ENCODE results near the gene DDRGK1. TPM values are rescaled to one million over a fixed set of nuclear protein-coding genes. Genes with fewer than 3 reads are reported as not detected.

DDRGK1 gene
- total RNA-seq, 1 donor from 2014 or later, result 61.4 TPM

DNA sequence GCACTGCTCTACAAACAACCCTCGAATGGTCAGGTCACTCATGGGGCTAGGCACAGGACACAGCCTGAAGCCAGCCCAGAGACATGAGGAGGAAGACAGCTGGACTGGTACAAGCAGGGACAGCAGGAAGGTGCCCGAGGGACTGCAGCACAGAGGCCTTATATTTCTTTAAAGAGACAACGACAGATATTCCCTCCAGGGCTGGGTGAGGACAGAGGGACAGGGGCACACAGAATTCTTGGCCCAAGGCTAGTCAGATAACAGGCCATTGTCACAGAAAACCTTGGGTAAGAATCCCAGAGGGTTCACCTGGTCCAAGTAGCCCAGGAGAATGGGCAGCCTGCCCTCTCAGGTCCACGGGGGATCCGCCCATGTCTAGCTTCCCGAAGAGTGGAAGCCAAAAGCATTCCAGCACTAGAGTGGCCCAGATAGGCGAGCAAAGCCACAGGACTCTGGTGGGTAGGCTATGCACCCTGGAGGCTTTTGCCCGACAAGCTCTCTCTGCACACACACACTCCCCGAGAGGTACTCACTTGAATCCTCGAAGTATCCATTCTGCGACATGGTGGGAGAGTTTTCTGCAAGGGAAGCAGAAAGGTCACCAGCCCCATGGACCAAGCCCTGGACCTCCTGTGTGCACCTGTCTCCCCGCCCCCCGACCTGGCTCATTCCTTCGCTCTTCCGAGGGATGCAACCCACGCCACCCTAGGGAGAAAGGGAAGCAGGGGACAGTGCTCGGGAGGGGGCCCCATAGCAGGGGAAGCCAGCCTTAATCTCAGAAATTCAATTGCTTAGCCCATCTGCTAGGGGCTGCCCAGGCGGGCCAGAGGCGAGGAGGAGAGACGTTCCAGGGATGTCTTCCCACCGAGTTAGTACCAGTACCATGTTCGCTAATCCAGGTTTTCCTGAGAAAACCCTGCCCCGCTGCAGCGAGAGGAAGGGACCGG is 32.8 kb upstream of the DDRGK1 start:
- intact Hi-C loops (cut with DNase I), result no loop called here
- DNase-seq (ENCODE audit: extremely low spot score in 2 of 2), result no peak
- no peak overlapping the region for H3K27ac ChIP-seq
- TF ChIP-seq POLR2A (IDR thresholded peaks at IDR 0.05), result no peak
- no peak for TF ChIP-seq POLR2AphosphoS5 (IDR thresholded peaks at IDR 0.05; ENCODE audit: insufficient read depth in 1 of 2, low read depth in 1 of 2)
- H3K9me3 ChIP-seq, result no peaks in the 10 kb centered on the region
- peak overlapping the region; percentile 64 to 66 for H3K4me3 ChIP-seq
- H3K27me3 ChIP-seq, result peaks cover 6% of the 10 kb centered on the region
- no peaks in the 10 kb centered on the region for H3K36me3 ChIP-seq
- H3K4me1 ChIP-seq, result peaks cover 24% of the 10 kb centered on the region

GRCh38 chr20:3235666-3236324 is 31.3 kb upstream of the DDRGK1 start:
- intact Hi-C loops (cut with DNase I), result no loop called here
- Histone ChIP-seq H3K4me3 (no peak overlapping the region), H3K4me1 (peaks cover 24% of the 10 kb centered on the region), H3K9me3 (no peaks in the 10 kb centered on the region), H3K27me3 (peaks cover 6% of the 10 kb centered on the region), H3K36me3 (no peaks in the 10 kb centered on the region), H3K27ac (no peak overlapping the region)
- TF ChIP-seq POLR2A (IDR thresholded peaks at IDR 0.05), result no peak
- TF ChIP-seq POLR2AphosphoS5 (IDR thresholded peaks at IDR 0.05; ENCODE audit: insufficient read depth in 1 of 2, low read depth in 1 of 2), result no peak
- TF ChIP-seq, protein P1, sequence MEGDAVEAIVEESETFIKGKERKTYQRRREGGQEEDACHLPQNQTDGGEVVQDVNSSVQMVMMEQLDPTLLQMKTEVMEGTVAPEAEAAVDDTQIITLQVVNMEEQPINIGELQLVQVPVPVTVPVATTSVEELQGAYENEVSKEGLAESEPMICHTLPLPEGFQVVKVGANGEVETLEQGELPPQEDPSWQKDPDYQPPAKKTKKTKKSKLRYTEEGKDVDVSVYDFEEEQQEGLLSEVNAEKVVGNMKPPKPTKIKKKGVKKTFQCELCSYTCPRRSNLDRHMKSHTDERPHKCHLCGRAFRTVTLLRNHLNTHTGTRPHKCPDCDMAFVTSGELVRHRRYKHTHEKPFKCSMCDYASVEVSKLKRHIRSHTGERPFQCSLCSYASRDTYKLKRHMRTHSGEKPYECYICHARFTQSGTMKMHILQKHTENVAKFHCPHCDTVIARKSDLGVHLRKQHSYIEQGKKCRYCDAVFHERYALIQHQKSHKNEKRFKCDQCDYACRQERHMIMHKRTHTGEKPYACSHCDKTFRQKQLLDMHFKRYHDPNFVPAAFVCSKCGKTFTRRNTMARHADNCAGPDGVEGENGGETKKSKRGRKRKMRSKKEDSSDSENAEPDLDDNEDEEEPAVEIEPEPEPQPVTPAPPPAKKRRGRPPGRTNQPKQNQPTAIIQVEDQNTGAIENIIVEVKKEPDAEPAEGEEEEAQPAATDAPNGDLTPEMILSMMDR (IDR thresholded peaks at IDR 0.05), result no peak
- no peak for DNase-seq (ENCODE audit: extremely low spot score in 2 of 2)

DNA sequence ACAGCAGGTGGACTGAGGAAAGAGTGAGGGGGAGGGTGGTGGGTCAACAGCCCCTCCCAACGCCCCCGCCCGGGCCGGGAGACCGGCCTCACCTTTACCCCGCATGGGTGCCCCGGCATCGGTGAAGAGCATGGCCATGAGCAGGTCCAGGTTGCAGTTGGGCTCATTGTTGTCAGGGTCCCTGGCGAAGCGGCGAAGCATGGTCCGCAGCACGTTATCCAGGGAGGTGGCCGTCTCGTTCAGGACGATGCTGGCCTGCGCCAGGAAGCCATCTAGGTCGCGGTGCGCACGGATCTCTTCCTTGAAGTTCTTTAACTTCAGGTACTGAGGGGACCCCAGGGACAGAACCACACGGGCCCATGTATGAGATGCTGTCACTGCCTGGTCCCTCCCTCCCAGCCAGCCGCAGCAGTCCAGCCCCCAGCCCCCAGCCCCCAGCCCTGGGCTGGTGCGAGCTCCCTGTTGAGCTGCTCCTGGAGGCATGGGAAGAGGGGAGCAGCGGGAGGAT is 29.6 kb upstream of the DDRGK1 start:
- no peaks in the 10 kb centered on the region for H3K9me3 ChIP-seq
- no peaks in the 10 kb centered on the region for H3K36me3 ChIP-seq
- DNase-seq (ENCODE audit: extremely low spot score in 2 of 2), result no peak
- no peak overlapping the region for H3K4me3 ChIP-seq
- intact Hi-C loops (cut with DNase I), result no loop called here
- TF ChIP-seq POLR2AphosphoS5 (IDR thresholded peaks at IDR 0.05; ENCODE audit: insufficient read depth in 1 of 2, low read depth in 1 of 2) (no peak), POLR2A (IDR thresholded peaks at IDR 0.05) (no peak)
- TF ChIP-seq, protein P1 (IDR thresholded peaks at IDR 0.05), result no peak
- no peak overlapping the region for H3K27ac ChIP-seq
- H3K27me3 ChIP-seq, result peaks cover 6% of the 10 kb centered on the region
- H3K4me1 ChIP-seq, result peaks cover 12% of the 10 kb centered on the region

DNA sequence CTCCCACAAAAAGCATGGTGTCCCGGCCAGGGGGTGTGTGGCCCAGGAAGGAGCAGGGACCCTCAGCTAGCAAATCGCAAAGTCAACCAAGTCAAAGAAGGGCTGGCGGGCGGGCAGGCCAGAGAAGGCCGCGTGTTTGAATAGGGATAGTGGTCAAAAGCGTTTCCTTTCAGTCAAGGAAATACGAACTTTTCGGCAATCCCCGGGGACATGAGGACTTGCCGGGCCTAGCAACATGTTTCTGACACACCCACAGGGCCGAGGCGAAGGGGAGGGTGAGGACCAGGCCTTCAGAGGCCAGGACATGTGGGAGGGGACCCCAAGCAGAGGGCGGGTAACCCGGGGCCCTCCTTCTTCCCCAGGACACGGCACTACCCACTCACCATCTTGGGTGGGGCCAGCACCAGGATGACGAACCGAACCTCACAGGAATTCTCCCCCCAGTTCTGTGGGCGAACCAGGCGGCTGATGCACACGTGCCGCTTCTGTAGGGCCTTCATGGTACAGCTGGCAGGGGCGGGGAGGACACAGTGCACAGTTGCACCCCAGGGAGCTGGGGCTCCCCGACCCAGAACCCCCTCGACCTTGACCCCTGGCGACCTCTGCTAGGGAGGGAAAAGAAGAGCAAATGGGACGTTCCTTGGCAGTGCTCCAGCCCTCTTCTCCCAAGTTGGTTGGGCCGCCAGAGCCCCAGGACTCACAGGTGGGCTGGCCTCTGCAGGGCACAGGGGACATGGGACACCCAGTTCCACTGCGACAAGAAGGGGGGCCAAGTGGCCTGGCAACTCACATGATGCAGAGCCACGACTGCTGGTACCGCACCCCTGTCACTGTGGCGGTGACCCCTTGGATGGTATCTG is 28.9 kb upstream of the DDRGK1 start:
- no peak for TF ChIP-seq POLR2AphosphoS5 (IDR thresholded peaks at IDR 0.05; ENCODE audit: insufficient read depth in 1 of 2, low read depth in 1 of 2)
- no peaks in the 10 kb centered on the region for H3K9me3 ChIP-seq
- no peak for DNase-seq (ENCODE audit: extremely low spot score in 2 of 2)
- H3K36me3 ChIP-seq, result no peaks in the 10 kb centered on the region
- no peak overlapping the region for H3K27ac ChIP-seq
- intact Hi-C loops (cut with DNase I), result no loop called here
- H3K27me3 ChIP-seq, result peaks cover 6% of the 10 kb centered on the region
- peaks cover 9% of the 10 kb centered on the region for H3K4me1 ChIP-seq
- no peak overlapping the region for H3K4me3 ChIP-seq

- H3K36me3 ChIP-seq, result no peaks in the 10 kb centered on the region
- H3K27me3 ChIP-seq, result no peaks in the 10 kb centered on the region
- no peaks in the 10 kb centered on the region for H3K4me1 ChIP-seq
- DNase-seq (ENCODE audit: extremely low spot score in 2 of 2), result no peak
- H3K9me3 ChIP-seq, result no peaks in the 10 kb centered on the region
- H3K27ac ChIP-seq, result no peak overlapping the region
- TF ChIP-seq POLR2AphosphoS5 (IDR thresholded peaks at IDR 0.05; ENCODE audit: insufficient read depth in 1 of 2, low read depth in 1 of 2) (no peak), POLR2A (IDR thresholded peaks at IDR 0.05) (no peak)
- TF ChIP-seq, protein P1 (IDR thresholded peaks at IDR 0.05), result no peak
- H3K4me3 ChIP-seq, result no peak overlapping the region
- intact Hi-C loops (cut with DNase I), result no loop called here
Observed at GRCh38 chr20:3231889-3232588, 27.6 kb upstream of the DDRGK1 start.

Data from vagina (tissue), 2 donors.